Tibial nerve (tissue), 4 donors: ENCODE data around the gene NPB.

Source experiments
- EP300 ChIP-seq, 2 donors: sonication (generic); formaldehyde crosslinking; IDR thresholded peaks; one replicate each; pipeline ENCODE4 v1.6.1; 2017; ENCODE audit warnings: antibody characterized with exemption in 2 of 2, mild to moderate bottlenecking in 1 of 2
- POLR2A ChIP-seq, 2 donors: fragments of 450-650 bp; IDR thresholded peaks; one replicate each; pipeline ENCODE4 v1.6.1; 2017; ENCODE audit warnings: antibody characterized with exemption in 2 of 2, mild to moderate bottlenecking in 2 of 2, moderate library complexity in 2 of 2
- TF ChIP-seq, protein P1 (sequence below), 5 experiments: fragments of 200-600 bp in 3 of 5; fragments of 450-650 bp in 2 of 5; sonication (generic) in 3 of 5; IDR thresholded peaks; one replicate each; pipeline ENCODE4 v1.5.1; 2016 to 2019; ENCODE audit warnings: antibody characterized with exemption in 5 of 5, mild to moderate bottlenecking in 3 of 5, moderate library complexity in 2 of 5

- no peak for TF ChIP-seq POLR2A (IDR thresholded peaks at IDR 0.05)
- TF ChIP-seq, protein P1, sequence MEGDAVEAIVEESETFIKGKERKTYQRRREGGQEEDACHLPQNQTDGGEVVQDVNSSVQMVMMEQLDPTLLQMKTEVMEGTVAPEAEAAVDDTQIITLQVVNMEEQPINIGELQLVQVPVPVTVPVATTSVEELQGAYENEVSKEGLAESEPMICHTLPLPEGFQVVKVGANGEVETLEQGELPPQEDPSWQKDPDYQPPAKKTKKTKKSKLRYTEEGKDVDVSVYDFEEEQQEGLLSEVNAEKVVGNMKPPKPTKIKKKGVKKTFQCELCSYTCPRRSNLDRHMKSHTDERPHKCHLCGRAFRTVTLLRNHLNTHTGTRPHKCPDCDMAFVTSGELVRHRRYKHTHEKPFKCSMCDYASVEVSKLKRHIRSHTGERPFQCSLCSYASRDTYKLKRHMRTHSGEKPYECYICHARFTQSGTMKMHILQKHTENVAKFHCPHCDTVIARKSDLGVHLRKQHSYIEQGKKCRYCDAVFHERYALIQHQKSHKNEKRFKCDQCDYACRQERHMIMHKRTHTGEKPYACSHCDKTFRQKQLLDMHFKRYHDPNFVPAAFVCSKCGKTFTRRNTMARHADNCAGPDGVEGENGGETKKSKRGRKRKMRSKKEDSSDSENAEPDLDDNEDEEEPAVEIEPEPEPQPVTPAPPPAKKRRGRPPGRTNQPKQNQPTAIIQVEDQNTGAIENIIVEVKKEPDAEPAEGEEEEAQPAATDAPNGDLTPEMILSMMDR (IDR thresholded peaks at IDR 0.05): no peak
- TF ChIP-seq EP300 (IDR thresholded peaks at IDR 0.05): no peak
Measured at GRCh38 chr17:81863833-81864768, 37.9 kb upstream of the NPB start.
